Breast epithelium (tissue), 4 donors: ENCODE data around the gene MIER1. TPM values are rescaled to one million over a fixed set of nuclear protein-coding genes. Genes with fewer than 3 reads are reported as not detected.

Source experiments
- DNase-seq, 2 donors: peaks; one replicate each; pipeline ENCODE4 v3.0.0-alpha.2; 2019; ENCODE audit warnings: low spot score in 2 of 2
- H3K27ac ChIP-seq, 2 donors: fragments of 200-600 bp; sonication (generic) in 1 of 2; one replicate each; pipeline ENCODE4 v1.5.1; 2016 to 2019; ENCODE audit warnings: mild to moderate bottlenecking in 1 of 2
- H3K27me3 ChIP-seq, 2 donors: fragments of 200-600 bp; sonication (generic) in 1 of 2; one replicate each; pipeline versions ENCODE4 v1.5.1 to v1.6.0; 2017 to 2019; ENCODE audit warnings: control low read depth in 1 of 2, mild to moderate bottlenecking in 1 of 2
- H3K36me3 ChIP-seq: fragments of 200-600 bp; one replicate; pipeline ENCODE4 v1.5.1; 2019
- H3K4me1 ChIP-seq, 2 donors: fragments of 200-600 bp; sonication (generic); one replicate each; pipeline ENCODE4 v1.5.1; 2016 to 2019; ENCODE audit warnings: control low read depth in 1 of 2
- H3K4me3 ChIP-seq, 3 donors: fragments of 200-600 bp; sonication (generic); 1 replicate in 2 of 3; 2 replicates in 1 of 3; pipeline ENCODE4 v1.5.1; 2016 to 2019; ENCODE audit warnings: mild to moderate bottlenecking in 3 of 3, moderate library complexity in 2 of 3
- H3K9me3 ChIP-seq, 2 donors: fragments of 200-600 bp; sonication (generic) in 1 of 2; one replicate each; pipeline ENCODE4 v1.5.1; 2016 to 2019; ENCODE audit warnings: control low read depth in 1 of 2
- CTCF ChIP-seq, 3 donors: fragments of 450-650 bp; IDR thresholded peaks; one replicate each; pipeline ENCODE4 v1.5.1; 2016 to 2017; ENCODE audit warnings: antibody characterized with exemption in 3 of 3, mild to moderate bottlenecking in 3 of 3, moderate library complexity in 3 of 3
- POLR2A ChIP-seq: fragments of 450-650 bp; IDR thresholded peaks from one replicate; pipeline ENCODE4 v1.6.1; 2016; ENCODE audit warnings: antibody characterized with exemption, mild to moderate bottlenecking, moderate library complexity
- POLR2AphosphoS5 ChIP-seq, 3 donors: sonication (generic); formaldehyde crosslinking; IDR thresholded peaks; one replicate each; pipeline ENCODE4 v1.6.1; 2017; ENCODE audit warnings: antibody characterized with exemption in 3 of 3
- intact Hi-C: fragments of 100-400 bp; cut with DNase I; formaldehyde crosslinking; loops from one replicate; pipeline ENCODE4 v1.15.1; 2023; ENCODE audit warnings: low total_unique reads
- total RNA-seq, 3 donors: library from RNA; depleted of rRNA; stranded (reverse); fragments of >200 nt; gene quantifications; one replicate each; pipeline ENCODE4 v1.1.0, GENCODE V29; 2016

MIER1 gene
- total RNA-seq, 3 donors from 2014 or later: 42.4 to 51.1 (median 43.9) TPM

GRCh38 chr1:67019121-67019520 is 94.3 kb downstream of the MIER1 start:
- DNase-seq: no peak
- H3K9me3 ChIP-seq: no peaks in the 10 kb centered on the region
- H3K4me1 ChIP-seq: no peaks in the 10 kb centered on the region
- TF ChIP-seq CTCF (IDR thresholded peaks at IDR 0.05) (no peak), POLR2A (no peak), POLR2AphosphoS5 (IDR thresholded peaks at IDR 0.05) (no peak)
- peak overlapping the region in 1 of 2 donors; percentile 20 for H3K27ac ChIP-seq
- H3K4me3 ChIP-seq: no peak overlapping the region
- H3K36me3 ChIP-seq: peaks cover 6% of the 10 kb centered on the region
- intact Hi-C loops: no loop called here
- no peaks in the 10 kb centered on the region for H3K27me3 ChIP-seq

- peak overlapping the region; percentile 19 to 20 for H3K27ac ChIP-seq
- no peaks in the 10 kb centered on the region for H3K4me1 ChIP-seq
- H3K4me3 ChIP-seq: no peak overlapping the region
- no peaks in the 10 kb centered on the region for H3K9me3 ChIP-seq
- TF ChIP-seq CTCF (IDR thresholded peaks at IDR 0.05): no peak
- TF ChIP-seq POLR2AphosphoS5 (IDR thresholded peaks at IDR 0.05): no peak
- no peak for TF ChIP-seq POLR2A
- H3K27me3 ChIP-seq: no peaks in the 10 kb centered on the region
- H3K36me3 ChIP-seq: peaks cover 6% of the 10 kb centered on the region
- intact Hi-C loops: no loop called here
- DNase-seq: no peak
Observed at GRCh38 chr1:67019600-67020136, 94.9 kb downstream of the MIER1 start.

- no peak for DNase-seq
- TF ChIP-seq CTCF (IDR thresholded peaks at IDR 0.05): no peak
- TF ChIP-seq POLR2AphosphoS5 (IDR thresholded peaks at IDR 0.05): no peak
- TF ChIP-seq POLR2A: no peak
- H3K27me3 ChIP-seq: no peaks in the 10 kb centered on the region
- H3K4me1 ChIP-seq: no peaks in the 10 kb centered on the region
- peak overlapping the region; percentile 19 to 20 for H3K27ac ChIP-seq
- peaks cover 6% of the 10 kb centered on the region for H3K36me3 ChIP-seq
- intact Hi-C loops: no loop called here
- no peaks in the 10 kb centered on the region for H3K9me3 ChIP-seq
- H3K4me3 ChIP-seq: no peak overlapping the region
Observed at GRCh38 chr1:67020304-67020703, 95.5 kb downstream of the MIER1 start.

GRCh38 chr1:67020765-67021164 is 96.0 kb downstream of the MIER1 start:
- intact Hi-C loops: no loop called here
- TF ChIP-seq POLR2A: no peak
- no peak for TF ChIP-seq CTCF (IDR thresholded peaks at IDR 0.05)
- no peak for TF ChIP-seq POLR2AphosphoS5 (IDR thresholded peaks at IDR 0.05)
- DNase-seq: no peak

DNA sequence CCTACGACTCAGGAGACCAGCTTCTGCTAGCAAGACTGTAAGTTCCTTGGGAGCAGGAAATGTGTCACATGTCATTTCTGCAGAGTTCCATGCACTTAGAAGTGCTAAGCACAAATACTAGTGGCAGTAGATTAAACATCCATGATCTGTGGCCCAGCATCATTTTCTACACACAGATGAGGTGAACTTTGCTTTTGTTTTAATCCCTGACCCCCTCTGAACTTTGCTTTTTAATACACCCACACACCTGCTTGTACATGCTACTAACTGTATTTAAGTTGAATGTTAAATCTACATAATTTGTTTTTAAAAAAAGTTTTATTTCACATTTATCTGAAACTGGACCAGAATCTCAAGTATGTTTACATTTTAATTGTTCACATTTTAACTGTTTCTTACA is 104.7 kb downstream of the MIER1 start:
- no peak for DNase-seq
- Histone ChIP-seq H3K4me1 (no peaks in the 10 kb centered on the region), H3K27ac (no peak overlapping the region), H3K36me3 (no peaks in the 10 kb centered on the region), H3K4me3 (no peak overlapping the region), H3K27me3 (no peaks in the 10 kb centered on the region), H3K9me3 (no peaks in the 10 kb centered on the region)
- TF ChIP-seq POLR2A (no peak), POLR2AphosphoS5 (IDR thresholded peaks at IDR 0.05) (no peak), CTCF (IDR thresholded peaks at IDR 0.05) (no peak)
- intact Hi-C loops: no loop called here

More at GRCh38 chr1:67020765-67021164, 96.0 kb downstream of the MIER1 start:
- no peaks in the 10 kb centered on the region for H3K4me1 ChIP-seq
- H3K27me3 ChIP-seq: no peaks in the 10 kb centered on the region
- no peak overlapping the region for H3K4me3 ChIP-seq
- peaks cover 6% of the 10 kb centered on the region for H3K36me3 ChIP-seq
- no peak overlapping the region for H3K27ac ChIP-seq
- no peaks in the 10 kb centered on the region for H3K9me3 ChIP-seq
